Activated B cell treated with CpG ODN at 0.5 μM for 24 hours (primary cell): ENCODE measurements around the gene SYNE2. TPM values are rescaled to one million over a fixed set of nuclear protein-coding genes. Genes with fewer than 3 reads are reported as not detected.

Experiments
- ATAC-seq: fragments of 200-7000 bp; cut with Tn5 transposase; one replicate; pipeline ENCODE4 v1.10.0; 2021; ENCODE audit warnings: low read depth, mild to moderate bottlenecking, moderate library complexity
- CTCF ChIA-PET: fragments of 350-600 bp; sonication (Branson Sonifier 250); formaldehyde crosslinking; loops from one replicate; lab custom pipeline; 2021; ENCODE audit warnings: antibody characterized with exemption; lab: Charles Lee
- POLR2A ChIA-PET: fragments of 350-600 bp; sonication (Branson Sonifier 250); formaldehyde crosslinking; loops from one replicate; lab custom pipeline; 2021; ENCODE audit warnings: antibody characterized with exemption; lab: Charles Lee
- DNase-seq: peaks from one replicate; pipeline ENCODE4 v3.0.0; 2022
- H3K27ac Mint-ChIP-seq: one replicate; pipeline ENCODE4 v1.8.0; 2020; ENCODE audit warnings: mixed read lengths
- H3K27me3 Mint-ChIP-seq: one replicate; pipeline ENCODE4 v1.8.0; 2021; ENCODE audit warnings: mixed read lengths
- H3K36me3 Mint-ChIP-seq: one replicate; pipeline ENCODE4 v1.8.0; 2021; ENCODE audit warnings: low read depth, mixed read lengths
- H3K4me1 Mint-ChIP-seq: one replicate; pipeline ENCODE4 v1.8.0; 2021; ENCODE audit warnings: mixed read lengths
- H3K4me3 Mint-ChIP-seq: one replicate; pipeline ENCODE4 v1.8.0; 2020; ENCODE audit warnings: mild to moderate bottlenecking, mixed read lengths
- H3K9me3 Mint-ChIP-seq: one replicate; pipeline ENCODE4 v1.8.0; 2020; ENCODE audit warnings: mixed read lengths
- CTCF ChIP-seq: fragments of 200-600 bp; IDR thresholded peaks from one replicate; pipeline ENCODE4 v1.8.0; 2022; ENCODE audit warnings: antibody characterized with exemption, mild to moderate bottlenecking
- intact Hi-C: fragments of 100-400 bp; cut with micrococcal nuclease; formaldehyde crosslinking; loops from one replicate; pipeline ENCODE4 v1.15.1; 2024
- total RNA-seq: library from RNA; stranded (reverse); gene quantifications from 2 replicates; pipeline ENCODE4 v1.2.3, GENCODE V29; 2022

SYNE2 gene
- total RNA-seq, 1 donor from 2014 or later = 40.1 TPM

GRCh38 chr14:63875311-63875710 lies 22.5 kb downstream of the SYNE2 start:
- no peaks in the 10 kb centered on the region for H3K27me3 Mint-ChIP-seq
- H3K36me3 Mint-ChIP-seq = no peaks in the 10 kb centered on the region
- ATAC-seq = no peak
- peaks cover 28% of the 10 kb centered on the region for H3K4me1 Mint-ChIP-seq
- intact Hi-C loops = no loop called here
- no peak for TF ChIP-seq CTCF
- H3K9me3 Mint-ChIP-seq = no peaks in the 10 kb centered on the region
- no peak overlapping the region for H3K27ac Mint-ChIP-seq
- POLR2A ChIA-PET = no interaction called here
- H3K4me3 Mint-ChIP-seq = no peak overlapping the region
- no peak for DNase-seq
- CTCF ChIA-PET = no interaction called here

- peaks cover 30% of the 10 kb centered on the region for H3K4me1 Mint-ChIP-seq
- H3K4me3 Mint-ChIP-seq = no peak overlapping the region
- TF ChIP-seq CTCF = no peak
- no peaks in the 10 kb centered on the region for H3K9me3 Mint-ChIP-seq
- DNase-seq (no peak), ATAC-seq (no peak)
- intact Hi-C loops = no loop called here
- H3K27ac Mint-ChIP-seq = no peak overlapping the region
- no peaks in the 10 kb centered on the region for H3K36me3 Mint-ChIP-seq
- CTCF ChIA-PET = no interaction called here
- no peaks in the 10 kb centered on the region for H3K27me3 Mint-ChIP-seq
- POLR2A ChIA-PET = no interaction called here
Measured at GRCh38 chr14:63877550-63877939, 24.7 kb downstream of the SYNE2 start.

- Mint-ChIP-seq H3K9me3 (no peaks in the 10 kb centered on the region), H3K27ac (no peak overlapping the region), H3K27me3 (no peaks in the 10 kb centered on the region), H3K4me3 (no peak overlapping the region), H3K4me1 (peaks cover 30% of the 10 kb centered on the region), H3K36me3 (no peaks in the 10 kb centered on the region)
- DNase-seq (no peak), ATAC-seq (no peak)
- intact Hi-C loops = no loop called here
- ChIA-PET POLR2A (no interaction called here), CTCF (no interaction called here)
- no peak for TF ChIP-seq CTCF
Measured at GRCh38 chr14:63878052-63878451, 25.2 kb downstream of the SYNE2 start.

GRCh38 chr14:63878792-63879191 lies 26.0 kb downstream of the SYNE2 start:
- H3K4me1 Mint-ChIP-seq = peaks cover 25% of the 10 kb centered on the region
- no peak overlapping the region for H3K4me3 Mint-ChIP-seq
- H3K9me3 Mint-ChIP-seq = no peaks in the 10 kb centered on the region
- no peak for TF ChIP-seq CTCF
- intact Hi-C loops = no loop called here
- no peak for ATAC-seq
- ChIA-PET CTCF (no interaction called here), POLR2A (interaction anchor here (0.6 kb wide), 1 partner anchor 31 kb away, joined by 11 read pairs; no protein-coding TSS in a partner anchor)
- no peaks in the 10 kb centered on the region for H3K27me3 Mint-ChIP-seq
- no peak for DNase-seq
- no peak overlapping the region for H3K27ac Mint-ChIP-seq
- no peaks in the 10 kb centered on the region for H3K36me3 Mint-ChIP-seq

GRCh38 chr14:63881926-63882325 lies 29.1 kb downstream of the SYNE2 start:
- H3K27ac Mint-ChIP-seq = no peak overlapping the region
- intact Hi-C loops = no loop called here
- H3K27me3 Mint-ChIP-seq = no peaks in the 10 kb centered on the region
- TF ChIP-seq CTCF = no peak
- no peaks in the 10 kb centered on the region for H3K9me3 Mint-ChIP-seq
- peaks cover 7% of the 10 kb centered on the region for H3K4me1 Mint-ChIP-seq
- ATAC-seq = no peak
- H3K36me3 Mint-ChIP-seq = no peaks in the 10 kb centered on the region
- DNase-seq = no peak
- ChIA-PET POLR2A (no interaction called here), CTCF (no interaction called here)
- no peak overlapping the region for H3K4me3 Mint-ChIP-seq
